ENCODE data around the gene GABRG2.

GABRG2 gene

GRCh38 chr5:162196351-162196750 lies 128.8 kb downstream of the GABRG2 start:
- FAIRE-seq, result no peak

DNA sequence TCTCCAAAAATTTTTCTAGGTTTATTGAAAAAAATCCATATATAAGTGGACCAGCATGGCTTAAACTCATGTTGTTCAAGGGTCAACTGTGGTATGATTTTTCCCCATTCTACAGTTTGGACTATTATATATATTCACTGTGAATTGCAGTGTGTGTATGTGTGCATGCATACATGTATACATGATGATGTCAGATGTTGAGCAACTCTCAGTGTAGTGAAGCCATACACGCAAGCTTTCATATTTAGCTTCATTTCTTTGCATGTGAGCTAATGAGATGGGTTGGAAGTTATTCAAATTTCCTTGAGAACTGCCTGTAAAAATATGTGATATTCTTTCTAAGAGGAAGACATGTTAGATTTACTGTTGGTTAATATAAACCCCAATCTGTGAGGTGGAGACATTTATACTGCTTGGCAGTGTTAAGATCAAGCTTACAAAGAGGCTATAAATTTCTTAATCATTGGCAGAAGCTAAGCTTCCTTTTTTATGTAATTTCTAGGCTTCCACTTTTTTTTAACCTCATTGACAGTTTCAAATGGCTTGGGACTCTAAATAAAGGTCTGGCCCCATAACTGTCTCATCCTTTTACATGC lies 134.8 kb downstream of the GABRG2 start:
- no peak for FAIRE-seq
